GM18868 (cell line): ENCODE measurements around the gene HEATR5B.

ENCODE experiments used
- ATAC-seq: cut with Tn5 transposase; IDR thresholded peaks from one replicate; pipeline ENCODE4 v1.9.1; 2021; ENCODE audit warnings: mild to moderate bottlenecking, moderate library complexity; ENCODE audit not compliant: unreplicated experiment

Gene HEATR5B

GRCh38 chr2:37083873-37084794, at the start of gene HEATR5B, which contains the start of gene GPATCH11:
HEATR5B (minus strand) TSS chr2:37084372; CDS start chr2:37083414, 958 bp downstream.
GPATCH11 (plus strand) TSS chr2:37084518; CDS start chr2:37088382, 3,864 bp downstream.
- ATAC-seq, result peak; percentile 82

- ATAC-seq, result no peak
Measured at GRCh38 chr2:37132914-37133313, 48.7 kb upstream of the HEATR5B start.

- ATAC-seq, result no peak
Measured at GRCh38 chr2:37125416-37125815, 41.2 kb upstream of the HEATR5B start.

- no peak for ATAC-seq
Measured at GRCh38 chr2:37119157-37119556, 35.0 kb upstream of the HEATR5B start.

- ATAC-seq, result no peak
Measured at GRCh38 chr2:37117566-37117965, 33.4 kb upstream of the HEATR5B start.

- ATAC-seq, result no peak
Measured at GRCh38 chr2:37111958-37112357, 27.8 kb upstream of the HEATR5B start.

- ATAC-seq, result no peak
Measured at GRCh38 chr2:37110306-37111212, 26.4 kb upstream of the HEATR5B start.

GRCh38 chr2:37109523-37109922, 25.4 kb upstream of the HEATR5B start:
- ATAC-seq, result no peak

GRCh38 chr2:37105150-37105549, 21.0 kb upstream of the HEATR5B start:
- no peak for ATAC-seq

GRCh38 chr2:37104178-37104577, 20.0 kb upstream of the HEATR5B start:
- no peak for ATAC-seq

GRCh38 chr2:37102588-37102987, 18.4 kb upstream of the HEATR5B start:
- ATAC-seq, result no peak

GRCh38 chr2:37100054-37100453, 15.9 kb upstream of the HEATR5B start:
- ATAC-seq, result no peak

GRCh38 chr2:37098416-37099118, 14.4 kb upstream of the HEATR5B start:
- no peak for ATAC-seq

GRCh38 chr2:37096568-37096967, 12.4 kb upstream of the HEATR5B start:
- no peak for ATAC-seq

- peak; percentile 53 for ATAC-seq
Measured at GRCh38 chr2:37091873-37092272, 7.7 kb upstream of the HEATR5B start.

- ATAC-seq, result peak; percentile 81
Measured at GRCh38 chr2:37090019-37090477, 5.9 kb upstream of the HEATR5B start.

- no peak for ATAC-seq
Measured at GRCh38 chr2:37085731-37086147, 1.6 kb upstream of the HEATR5B start.

- ATAC-seq, result no peak
Measured at GRCh38 chr2:37084797-37085196, 625 bp upstream of the HEATR5B start.

GRCh38 chr2:37080689-37081088, 3.5 kb downstream of the HEATR5B start:
- ATAC-seq, result no peak

GRCh38 chr2:37080266-37080665, 3.9 kb downstream of the HEATR5B start:
- ATAC-seq, result no peak

- ATAC-seq, result no peak
Measured at GRCh38 chr2:37070931-37071330, 13.2 kb downstream of the HEATR5B start.
